HepG2 (cell line): ENCODE measurements around the gene NBR1. TPM values are rescaled to one million over a fixed set of nuclear protein-coding genes. Genes with fewer than 3 reads are reported as not detected.

Source experiments
- EEA1 ChIP-seq: sonication (generic); formaldehyde crosslinking; IDR thresholded peaks from 2 replicates; pipeline ENCODE4 v1.5.1; 2020; ENCODE audit warnings: mild to moderate bottlenecking, missing genetic modification reagents, borderline replicate concordance
- HOXA9 ChIP-seq: sonication (generic); formaldehyde crosslinking; IDR thresholded peaks from 2 replicates; pipeline ENCODE4 v1.8.1; 2022; ENCODE audit warnings: missing genetic modification reagents, mild to moderate bottlenecking, moderate library complexity, borderline replicate concordance
- JUNB ChIP-seq: sonication (generic); formaldehyde crosslinking; IDR thresholded peaks from 2 replicates; pipeline ENCODE4 v1.8.0; 2022; ENCODE audit warnings: missing genetic modification reagents, mild to moderate bottlenecking, borderline replicate concordance
- JUND ChIP-seq: sonication (generic); formaldehyde crosslinking; IDR thresholded peaks from 2 replicates; pipeline ENCODE4 v1.8.0; 2022; ENCODE audit warnings: mild to moderate bottlenecking, missing genetic modification reagents
- KAT8 ChIP-seq: IDR thresholded peaks from 2 replicates; pipeline ENCODE4 v1.6.1; 2016; ENCODE audit warnings: missing genetic modification reagents, missing compliant biosample characterization
- KLF6 ChIP-seq: IDR thresholded peaks from 2 replicates; pipeline ENCODE4 v1.8.0; 2016; ENCODE audit warnings: missing biosample characterization, missing genetic modification reagents
- LCORL ChIP-seq, 2 experiments: fragments of 450-650 bp in 1 of 2; sonication (generic) in 1 of 2; formaldehyde crosslinking in 1 of 2; IDR thresholded peaks; 2 replicates each; pipeline versions ENCODE4 v1.5.0 to v1.6.1; 2017 to 2020; ENCODE audit warnings: antibody characterized with exemption in 1 of 2, missing genetic modification reagents in 1 of 2
- PAWR ChIP-seq: sonication (generic); formaldehyde crosslinking; IDR thresholded peaks from 2 replicates; pipeline ENCODE4 v1.4.0; 2020; ENCODE audit warnings: missing genetic modification reagents, mild to moderate bottlenecking, borderline replicate concordance
- PCBP2 ChIP-seq: fragments of 200-400 bp; formaldehyde crosslinking; optimal IDR thresholded peaks from 2 replicates; pipeline ENCODE3; 2018; ENCODE audit warnings: low read length, low read depth; ENCODE audit not compliant: poor library complexity, severe bottlenecking
- SMC3 ChIP-seq: IDR thresholded peaks from 2 replicates; pipeline ENCODE4 v1.6.1; 2011; ENCODE audit warnings: low read length, improper control_type of control experiment
- SRSF9 ChIP-seq: fragments of 200-400 bp; formaldehyde crosslinking; IDR thresholded peaks from 2 replicates; pipeline ENCODE4 v1.6.1; 2018; ENCODE audit warnings: borderline replicate concordance, mild to moderate bottlenecking, low read depth, low read length; ENCODE audit not compliant: insufficient read depth, poor library complexity, severe bottlenecking
- TBP ChIP-seq: sonication (generic); formaldehyde crosslinking; IDR thresholded peaks from 2 replicates; pipeline ENCODE4 v1.5.0; 2020; ENCODE audit warnings: missing genetic modification reagents
- XRCC5 ChIP-seq: fragments of 200-400 bp; formaldehyde crosslinking; optimal IDR thresholded peaks from 2 replicates; pipeline ENCODE3; 2017; ENCODE audit warnings: mild to moderate bottlenecking, low read length
- ZNF101 ChIP-seq: sonication (generic); formaldehyde crosslinking; IDR thresholded peaks from 2 replicates; pipeline ENCODE4 v1.4.0; 2020; ENCODE audit warnings: mild to moderate bottlenecking, low read depth, missing genetic modification reagents, borderline replicate concordance
- ZNF263 ChIP-seq: sonication (generic); formaldehyde crosslinking; IDR thresholded peaks from 2 replicates; pipeline ENCODE4 v1.4.0; 2020; ENCODE audit warnings: missing genetic modification reagents
- ZNF383 ChIP-seq: sonication (generic); formaldehyde crosslinking; IDR thresholded peaks from 2 replicates; pipeline ENCODE4 v1.4.0; 2020; ENCODE audit warnings: missing genetic modification reagents, mild to moderate bottlenecking, borderline replicate concordance
- polyA plus RNA-seq, 8 experiments: library from polyadenylated mRNA; depleted of rRNA in 3 of 8; stranded (reverse) in 7 of 8; unstranded in 1 of 8; fragments of >200 nt; fragmentation: Illumina TruSeq in 4 of 8; extraction: Trizol in 4 of 8; gene quantifications; 2 replicates each; pipeline versions ENCODE4 v1.2.1 to v1.2.3, GENCODE V29; 2011 to 2016; ENCODE audit warnings: low read depth in 4 of 8, missing spikeins in 1 of 8, mixed read lengths in 1 of 8; ENCODE audit not compliant: insufficient read depth in 1 of 8
- total RNA-seq, 5 experiments: library from RNA; depleted of rRNA; stranded (reverse); fragments of >200 nt; fragmentation: Illumina TruSeq; extraction: Trizol; gene quantifications; 2 replicates each; pipeline ENCODE4 v1.2.3, GENCODE V29; 2016; ENCODE audit warnings: low read depth in 1 of 5
- TF ChIP-seq, protein P1 (sequence below): sonication (generic); formaldehyde crosslinking; IDR thresholded peaks from 2 replicates; pipeline ENCODE4 v1.8.0; 2023; ENCODE audit warnings: mild to moderate bottlenecking, missing genetic modification reagents
- TF ChIP-seq, protein P2 (sequence below): sonication (generic); formaldehyde crosslinking; IDR thresholded peaks from 2 replicates; pipeline ENCODE4 v1.4.0; 2020; ENCODE audit warnings: mild to moderate bottlenecking, missing genetic modification reagents
- TF ChIP-seq, protein P3 (sequence below): sonication (generic); formaldehyde crosslinking; IDR thresholded peaks from 2 replicates; pipeline ENCODE4 v1.5.0; 2020; ENCODE audit warnings: mild to moderate bottlenecking, missing genetic modification reagents, borderline replicate concordance

The NBR1 gene
- total and polyA plus RNA-seq, 2 of the 13 experiments (the other 11 are each of a cell fraction or from before 2014, with no cell fraction given) = 51.7 to 121 TPM

DNA sequence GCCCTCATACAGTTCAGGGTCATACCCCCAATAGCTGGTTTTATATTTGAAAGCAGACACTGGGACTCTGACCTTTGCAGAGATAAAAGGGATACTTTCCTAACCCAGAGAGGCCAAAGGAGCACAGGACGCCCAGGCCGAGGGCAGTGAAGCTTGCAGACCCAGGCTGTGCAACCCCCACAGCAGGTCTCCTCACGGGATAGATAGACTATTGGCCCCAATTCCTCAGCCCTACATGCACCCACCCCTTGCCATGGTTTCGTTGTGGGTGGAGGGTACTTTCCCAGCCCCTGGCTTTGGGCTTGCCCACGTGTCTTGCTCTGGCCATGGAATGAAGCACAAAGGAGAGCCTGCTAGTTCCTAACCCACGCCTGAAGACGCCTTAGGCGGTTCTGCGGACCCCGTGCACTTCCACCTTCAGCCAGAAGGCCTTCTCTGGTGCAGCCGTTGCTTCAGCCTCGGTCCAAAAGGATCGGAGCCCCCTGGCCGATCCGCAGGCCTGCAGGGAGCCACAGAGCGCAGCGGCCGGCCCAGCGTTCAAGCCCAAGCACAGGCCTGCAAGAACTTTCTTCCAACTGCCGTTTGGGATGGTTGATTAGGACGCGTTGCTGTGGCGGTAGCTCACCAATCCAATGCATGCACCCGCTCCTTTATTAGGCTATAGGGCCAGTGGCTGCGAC lies 36.1 kb upstream of the NBR1 start (continued):
- TF ChIP-seq, protein P1, sequence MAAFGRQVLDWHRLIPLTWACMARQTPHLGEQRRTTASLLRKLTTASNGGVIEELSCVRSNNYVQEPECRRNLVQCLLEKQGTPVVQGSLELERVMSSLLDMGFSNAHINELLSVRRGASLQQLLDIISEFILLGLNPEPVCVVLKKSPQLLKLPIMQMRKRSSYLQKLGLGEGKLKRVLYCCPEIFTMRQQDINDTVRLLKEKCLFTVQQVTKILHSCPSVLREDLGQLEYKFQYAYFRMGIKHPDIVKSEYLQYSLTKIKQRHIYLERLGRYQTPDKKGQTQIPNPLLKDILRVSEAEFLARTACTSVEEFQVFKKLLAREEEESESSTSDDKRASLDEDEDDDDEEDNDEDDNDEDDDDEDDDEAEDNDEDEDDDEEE = no peak
- TF ChIP-seq PCBP2 (no peak), JUNB (no peak), JUND (CRISPR knock-in tag) (no peak), ZNF383 (no peak), SRSF9 (no peak), TBP (CRISPR knock-in tag) (no peak), ZNF263 (CRISPR knock-in tag) (no peak), XRCC5 (peak; percentile 33), LCORL (IDR thresholded peaks at IDR 0.05) (no peak), LCORL (CRISPR knock-in tag; IDR thresholded peaks at IDR 0.05) (peak; percentile 75; the same call in 1 of the 2 replicates), ZNF101 (no peak), KLF6 (CRISPR knock-in tag) (no peak), SMC3 (peak; percentile 1; the same call in 1 of the 2 replicates), EEA1 (no peak), KAT8 (CRISPR knock-in tag) (0 out of 2 replicates have a peak, but pooled peaks have one; percentile 34), PAWR (CRISPR knock-in tag) (no peak), HOXA9 (CRISPR knock-in tag) (no peak)
- TF ChIP-seq, protein P2, sequence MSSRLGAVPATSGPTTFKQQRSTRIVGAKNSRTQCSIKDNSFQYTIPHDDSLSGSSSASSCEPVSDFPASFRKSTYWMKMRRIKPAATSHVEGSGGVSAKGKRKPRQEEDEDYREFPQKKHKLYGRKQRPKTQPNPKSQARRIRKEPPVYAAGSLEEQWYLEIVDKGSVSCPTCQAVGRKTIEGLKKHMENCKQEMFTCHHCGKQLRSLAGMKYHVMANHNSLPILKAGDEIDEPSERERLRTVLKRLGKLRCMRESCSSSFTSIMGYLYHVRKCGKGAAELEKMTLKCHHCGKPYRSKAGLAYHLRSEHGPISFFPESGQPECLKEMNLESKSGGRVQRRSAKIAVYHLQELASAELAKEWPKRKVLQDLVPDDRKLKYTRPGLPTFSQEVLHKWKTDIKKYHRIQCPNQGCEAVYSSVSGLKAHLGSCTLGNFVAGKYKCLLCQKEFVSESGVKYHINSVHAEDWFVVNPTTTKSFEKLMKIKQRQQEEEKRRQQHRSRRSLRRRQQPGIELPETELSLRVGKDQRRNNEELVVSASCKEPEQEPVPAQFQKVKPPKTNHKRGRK (CRISPR knock-in tag) = no peak
- TF ChIP-seq, protein P3, sequence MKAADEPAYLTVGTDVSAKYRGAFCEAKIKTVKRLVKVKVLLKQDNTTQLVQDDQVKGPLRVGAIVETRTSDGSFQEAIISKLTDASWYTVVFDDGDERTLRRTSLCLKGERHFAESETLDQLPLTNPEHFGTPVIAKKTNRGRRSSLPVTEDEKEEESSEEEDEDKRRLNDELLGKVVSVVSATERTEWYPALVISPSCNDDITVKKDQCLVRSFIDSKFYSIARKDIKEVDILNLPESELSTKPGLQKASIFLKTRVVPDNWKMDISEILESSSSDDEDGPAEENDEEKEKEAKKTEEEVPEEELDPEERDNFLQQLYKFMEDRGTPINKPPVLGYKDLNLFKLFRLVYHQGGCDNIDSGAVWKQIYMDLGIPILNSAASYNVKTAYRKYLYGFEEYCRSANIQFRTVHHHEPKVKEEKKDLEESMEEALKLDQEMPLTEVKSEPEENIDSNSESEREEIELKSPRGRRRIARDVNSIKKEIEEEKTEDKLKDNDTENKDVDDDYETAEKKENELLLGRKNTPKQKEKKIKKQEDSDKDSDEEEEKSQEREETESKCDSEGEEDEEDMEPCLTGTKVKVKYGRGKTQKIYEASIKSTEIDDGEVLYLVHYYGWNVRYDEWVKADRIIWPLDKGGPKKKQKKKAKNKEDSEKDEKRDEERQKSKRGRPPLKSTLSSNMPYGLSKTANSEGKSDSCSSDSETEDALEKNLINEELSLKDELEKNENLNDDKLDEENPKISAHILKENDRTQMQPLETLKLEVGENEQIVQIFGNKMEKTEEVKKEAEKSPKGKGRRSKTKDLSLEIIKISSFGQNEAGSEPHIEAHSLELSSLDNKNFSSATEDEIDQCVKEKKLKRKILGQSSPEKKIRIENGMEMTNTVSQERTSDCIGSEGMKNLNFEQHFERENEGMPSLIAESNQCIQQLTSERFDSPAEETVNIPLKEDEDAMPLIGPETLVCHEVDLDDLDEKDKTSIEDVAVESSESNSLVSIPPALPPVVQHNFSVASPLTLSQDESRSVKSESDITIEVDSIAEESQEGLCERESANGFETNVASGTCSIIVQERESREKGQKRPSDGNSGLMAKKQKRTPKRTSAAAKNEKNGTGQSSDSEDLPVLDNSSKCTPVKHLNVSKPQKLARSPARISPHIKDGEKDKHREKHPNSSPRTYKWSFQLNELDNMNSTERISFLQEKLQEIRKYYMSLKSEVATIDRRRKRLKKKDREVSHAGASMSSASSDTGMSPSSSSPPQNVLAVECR (CRISPR knock-in tag) = peak; percentile 41; the same call in 1 of the 2 replicates
